GM10847 (cell line): ENCODE results near the gene FHIP2A.

Experiments
- POLR2A ChIP-seq: IDR thresholded peaks from 2 replicates; pipeline ENCODE4 v1.6.1; 2011; ENCODE audit not compliant: insufficient read length; ENCODE audit errors: extremely low read depth

FHIP2A gene, protein sequence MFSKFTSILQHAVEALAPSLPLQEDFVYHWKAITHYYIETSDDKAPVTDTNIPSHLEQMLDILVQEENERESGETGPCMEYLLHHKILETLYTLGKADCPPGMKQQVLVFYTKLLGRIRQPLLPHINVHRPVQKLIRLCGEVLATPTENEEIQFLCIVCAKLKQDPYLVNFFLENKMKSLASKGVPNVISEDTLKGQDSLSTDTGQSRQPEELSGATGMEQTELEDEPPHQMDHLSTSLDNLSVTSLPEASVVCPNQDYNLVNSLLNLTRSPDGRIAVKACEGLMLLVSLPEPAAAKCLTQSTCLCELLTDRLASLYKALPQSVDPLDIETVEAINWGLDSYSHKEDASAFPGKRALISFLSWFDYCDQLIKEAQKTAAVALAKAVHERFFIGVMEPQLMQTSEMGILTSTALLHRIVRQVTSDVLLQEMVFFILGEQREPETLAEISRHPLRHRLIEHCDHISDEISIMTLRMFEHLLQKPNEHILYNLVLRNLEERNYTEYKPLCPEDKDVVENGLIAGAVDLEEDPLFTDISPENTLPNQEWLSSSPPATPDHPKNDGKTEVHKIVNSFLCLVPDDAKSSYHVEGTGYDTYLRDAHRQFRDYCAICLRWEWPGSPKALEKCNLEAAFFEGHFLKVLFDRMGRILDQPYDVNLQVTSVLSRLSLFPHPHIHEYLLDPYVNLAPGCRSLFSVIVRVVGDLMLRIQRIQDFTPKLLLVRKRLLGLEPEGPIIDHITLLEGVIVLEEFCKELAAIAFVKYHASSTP

DNA sequence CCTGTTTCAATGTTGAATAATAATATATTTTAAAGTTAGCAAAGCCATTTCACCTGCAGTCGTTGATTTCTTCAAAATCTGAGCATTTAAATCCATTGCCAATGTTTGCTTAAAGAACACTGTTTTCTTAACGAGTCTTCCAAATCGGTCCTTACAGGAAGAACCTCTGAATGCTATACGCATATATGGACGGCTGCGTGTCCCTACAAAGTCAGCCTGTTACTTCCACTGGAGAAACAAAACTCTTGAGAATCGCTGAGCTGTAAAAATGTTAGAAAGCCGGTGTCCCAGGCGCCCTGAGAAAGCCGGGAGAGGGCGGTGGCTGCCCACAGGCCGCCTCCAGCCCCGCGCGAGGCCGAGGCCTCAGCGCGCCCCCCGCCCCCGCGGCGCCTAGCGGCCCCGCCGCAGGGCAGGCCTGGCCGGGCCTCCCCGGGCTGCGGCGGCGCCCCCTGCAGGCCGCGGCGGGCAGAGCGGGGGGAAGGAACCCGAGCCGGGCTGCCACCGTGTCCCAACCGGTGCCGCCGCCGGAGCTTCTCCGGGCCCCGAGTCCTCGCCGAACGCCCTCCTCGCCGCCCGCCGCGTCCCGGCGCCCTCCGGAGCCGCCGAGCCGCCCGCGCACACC, at the start of gene FHIP2A:
FHIP2A (plus strand) TSS at position 488 of the 622 bp plus-strand sequence. CDS start 299 bp downstream, outside the sequence.
- TF ChIP-seq POLR2A: no peak

DNA sequence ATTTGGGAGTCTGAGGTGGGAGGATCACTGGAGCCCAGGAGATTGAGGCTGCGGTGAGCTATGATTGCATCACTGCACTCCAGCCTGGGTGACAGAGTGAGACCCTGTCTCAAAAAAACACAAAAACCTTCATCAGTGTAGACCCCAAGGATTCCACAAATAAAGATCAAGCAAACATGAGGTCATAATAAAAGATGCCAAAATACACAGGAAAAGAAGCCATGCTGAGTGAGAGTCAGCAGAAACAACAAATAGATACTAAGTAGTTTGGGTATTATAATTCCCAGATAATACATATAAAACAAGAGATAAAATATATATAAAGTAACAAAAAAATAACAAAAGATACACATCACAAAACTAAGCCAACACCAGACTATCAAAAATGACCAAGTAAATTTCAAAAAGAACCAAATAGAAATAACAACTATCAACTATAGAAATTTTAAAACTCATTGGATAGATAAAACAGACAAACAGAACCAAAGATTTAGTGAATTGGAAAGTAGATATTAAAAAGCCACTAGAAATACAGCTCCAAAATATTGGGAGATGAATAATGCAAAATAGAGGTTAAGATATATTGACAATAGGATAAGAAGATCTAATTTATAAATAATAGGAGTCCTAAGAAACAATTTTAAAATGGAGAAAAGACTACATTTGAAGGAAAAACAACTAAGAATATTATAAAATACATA, 48.9 kb upstream of the FHIP2A start:
- no peak for TF ChIP-seq POLR2A

DNA sequence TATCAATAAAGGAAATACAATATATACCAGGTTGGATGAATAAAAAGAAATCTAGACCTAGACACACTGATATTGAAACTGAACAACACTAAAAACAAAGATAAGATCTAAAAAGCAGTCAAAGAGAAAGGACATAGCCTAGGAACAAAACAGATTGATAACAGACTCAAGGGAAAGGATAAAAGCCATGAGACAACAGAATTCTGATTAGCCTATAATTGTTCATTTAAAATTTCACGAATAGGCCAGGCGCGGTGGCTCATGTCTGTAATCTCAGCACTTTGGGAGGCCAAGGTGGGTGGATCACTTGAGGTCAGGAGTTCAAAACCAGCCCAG, 48.4 kb upstream of the FHIP2A start:
- TF ChIP-seq POLR2A: no peak

DNA sequence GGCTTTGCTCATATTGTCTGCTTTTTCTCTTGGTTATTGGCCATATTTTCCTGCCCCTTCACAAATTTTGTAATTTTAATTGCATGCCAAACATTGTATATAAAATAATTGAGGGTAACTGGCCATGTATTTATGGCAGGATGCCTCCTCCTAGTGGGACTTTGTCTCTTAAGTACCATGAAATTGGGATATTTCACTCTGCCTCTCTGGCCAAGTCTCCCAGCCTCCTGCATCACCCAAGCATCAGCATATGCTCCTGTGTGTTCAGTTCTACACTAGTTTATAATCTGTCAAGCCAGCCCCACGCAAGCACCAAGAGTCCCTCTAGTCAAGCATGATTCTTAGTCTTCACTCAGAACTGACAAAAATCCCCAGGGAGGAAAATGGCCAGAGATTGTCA, 44.2 kb upstream of the FHIP2A start:
- no peak for TF ChIP-seq POLR2A

DNA sequence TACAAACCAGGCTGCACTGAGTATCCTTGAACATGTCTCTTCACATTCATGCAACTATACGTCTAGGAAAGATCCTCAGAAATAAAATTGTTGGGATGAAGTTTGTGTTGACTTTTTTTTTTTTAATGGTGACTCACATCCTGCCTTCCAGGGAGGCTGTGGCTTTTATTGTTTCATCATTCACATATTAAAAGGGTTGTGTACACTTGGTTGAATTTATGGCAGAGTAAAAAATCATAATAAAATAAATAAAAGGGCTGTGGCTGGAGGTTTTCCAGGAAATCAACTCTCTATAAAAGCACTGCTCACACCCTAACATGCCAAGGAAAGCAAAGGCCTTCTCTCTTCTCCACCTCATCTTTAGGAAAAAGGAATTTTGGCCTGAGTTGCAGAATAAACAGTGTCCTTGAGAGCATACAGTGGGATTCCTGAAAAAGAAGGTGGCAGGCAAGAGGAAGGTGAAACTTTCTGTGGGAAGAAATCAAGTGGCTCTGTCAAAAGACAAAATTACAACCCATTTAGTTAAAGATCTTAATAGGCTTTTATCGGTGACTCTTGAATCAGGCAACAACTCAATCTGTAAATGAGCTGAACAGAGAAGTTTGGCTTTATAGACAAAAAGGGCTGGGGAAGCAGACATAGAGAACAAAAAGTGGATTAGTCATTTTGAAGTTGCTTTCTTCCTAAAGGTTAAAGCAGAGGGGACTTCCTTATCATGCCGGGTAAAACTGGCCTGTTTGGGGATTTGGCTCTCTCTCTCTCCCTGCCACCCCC, 41.6 kb upstream of the FHIP2A start:
- no peak for TF ChIP-seq POLR2A

DNA sequence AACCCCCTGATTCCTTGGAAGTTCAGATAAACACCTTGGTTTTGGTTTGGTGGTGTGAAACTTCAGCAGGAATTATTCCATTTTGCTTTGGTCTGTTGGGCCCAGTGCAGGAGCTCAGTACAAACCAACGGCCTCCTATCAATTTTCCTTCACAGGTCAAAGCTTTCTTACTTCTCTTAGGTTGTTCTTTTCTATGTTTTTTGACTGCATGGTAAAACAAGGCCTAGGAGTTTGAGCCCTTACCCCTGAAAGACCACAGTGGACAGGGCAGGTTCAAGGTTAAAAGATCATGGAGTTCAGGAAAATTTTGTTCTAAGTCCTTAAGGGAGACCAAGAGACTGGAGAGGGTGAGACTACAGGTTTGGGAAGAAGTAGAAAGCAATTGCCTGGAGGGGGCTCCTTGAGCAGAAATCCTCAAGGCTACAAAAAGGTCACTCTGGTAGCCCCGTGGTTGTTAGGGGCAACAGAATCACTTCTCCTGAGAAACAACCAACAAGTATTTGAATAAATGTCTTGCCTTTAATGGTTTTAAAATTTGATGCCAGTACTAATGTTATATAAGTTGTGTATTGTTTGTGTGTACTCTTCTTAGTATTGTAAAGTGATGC, 40.9 kb upstream of the FHIP2A start:
- TF ChIP-seq POLR2A: no peak

DNA sequence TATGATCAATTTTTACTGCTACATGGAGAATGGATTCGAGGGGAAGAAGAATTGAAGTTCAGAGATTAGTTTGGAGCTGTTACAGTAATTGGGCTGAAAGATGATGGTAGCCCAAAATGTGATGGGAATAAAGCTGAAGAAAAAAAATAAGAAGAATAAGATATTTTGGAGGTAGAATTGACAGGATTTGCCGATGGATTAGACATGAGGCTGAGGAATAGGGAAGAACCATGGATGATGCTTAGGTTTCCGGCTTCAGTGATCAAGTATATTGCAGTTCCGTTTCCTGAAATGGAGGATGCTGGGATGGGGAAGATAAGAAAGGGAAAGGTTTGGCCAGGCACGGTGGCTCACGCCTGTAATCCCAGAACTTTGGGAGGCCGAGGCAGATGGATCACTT, 38.9 kb upstream of the FHIP2A start:
- TF ChIP-seq POLR2A: no peak

DNA sequence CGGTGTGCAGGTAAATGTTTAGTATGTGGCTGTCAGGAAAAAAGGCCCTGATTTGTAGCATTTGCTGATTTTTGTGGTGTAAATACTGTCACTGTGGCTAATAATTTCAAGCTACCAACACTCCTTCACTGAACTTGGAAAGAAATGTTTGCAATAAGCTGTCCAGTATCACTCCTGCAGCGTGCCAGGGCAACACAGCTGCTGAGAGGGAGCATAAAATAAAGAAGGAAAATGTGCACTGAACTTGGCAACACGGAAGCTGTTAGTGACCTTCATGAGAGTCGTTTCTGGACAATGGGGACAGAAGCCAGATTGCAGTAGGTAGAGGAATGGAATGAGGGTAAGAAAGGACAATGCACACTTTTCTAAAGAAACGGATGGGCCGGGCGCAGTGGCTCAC, 37.9 kb upstream of the FHIP2A start:
- TF ChIP-seq POLR2A: no peak

DNA sequence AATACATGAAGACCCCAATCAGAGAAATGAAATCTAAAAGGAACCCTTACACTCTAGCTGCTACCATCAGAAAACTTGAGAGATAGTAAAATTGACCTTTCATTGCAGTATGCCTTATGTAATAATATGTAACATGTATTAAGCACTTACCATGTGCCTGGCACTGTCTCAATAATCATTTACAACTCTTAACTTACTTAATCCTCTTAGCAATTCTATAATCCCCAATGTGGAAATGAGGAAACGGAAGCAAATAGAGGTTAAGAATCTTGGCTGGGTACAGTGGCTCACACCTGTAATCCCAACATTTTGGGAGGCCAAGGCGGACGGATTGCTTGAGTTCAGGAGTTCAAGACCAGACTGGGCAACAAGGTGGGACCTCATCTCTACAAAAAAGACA, 29.8 kb upstream of the FHIP2A start:
- no peak for TF ChIP-seq POLR2A

DNA sequence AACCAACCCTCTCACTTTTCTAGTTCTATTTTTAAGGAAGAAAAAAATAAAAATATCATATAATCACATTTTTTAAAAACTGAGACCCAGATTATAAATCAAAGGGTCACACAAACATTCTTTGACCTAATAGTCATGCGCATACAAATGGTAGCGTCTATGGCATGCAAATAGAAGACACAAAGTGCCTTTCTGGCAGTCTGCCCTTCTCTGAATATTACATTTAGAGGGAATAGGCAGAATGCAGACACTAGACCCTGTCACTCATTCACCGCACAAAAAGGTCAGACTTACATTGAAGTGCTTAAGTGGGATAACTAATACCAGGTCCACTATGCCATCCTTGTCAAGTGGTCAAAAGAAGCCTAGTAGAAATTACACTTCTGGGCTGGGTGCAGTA, 26.5 kb upstream of the FHIP2A start:
- TF ChIP-seq POLR2A: no peak

DNA sequence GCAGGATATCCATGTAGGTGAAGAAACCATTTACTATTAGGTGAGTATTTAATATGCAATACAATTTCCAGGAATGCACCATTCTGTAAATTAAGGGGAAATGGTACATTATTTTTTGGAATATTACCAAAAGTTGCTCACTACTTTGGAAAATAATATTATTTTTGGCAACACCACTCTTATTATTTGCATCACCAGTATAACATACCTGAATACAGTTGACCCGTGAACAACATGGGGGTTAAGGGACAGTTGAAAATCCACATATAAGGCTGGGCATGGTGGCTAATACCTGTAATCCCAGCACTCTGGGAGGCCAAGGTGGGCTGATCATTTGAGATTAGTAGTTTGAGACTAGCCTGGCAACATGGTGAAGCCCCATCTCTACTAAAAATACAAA, 21.2 kb upstream of the FHIP2A start:
- no peak for TF ChIP-seq POLR2A

DNA sequence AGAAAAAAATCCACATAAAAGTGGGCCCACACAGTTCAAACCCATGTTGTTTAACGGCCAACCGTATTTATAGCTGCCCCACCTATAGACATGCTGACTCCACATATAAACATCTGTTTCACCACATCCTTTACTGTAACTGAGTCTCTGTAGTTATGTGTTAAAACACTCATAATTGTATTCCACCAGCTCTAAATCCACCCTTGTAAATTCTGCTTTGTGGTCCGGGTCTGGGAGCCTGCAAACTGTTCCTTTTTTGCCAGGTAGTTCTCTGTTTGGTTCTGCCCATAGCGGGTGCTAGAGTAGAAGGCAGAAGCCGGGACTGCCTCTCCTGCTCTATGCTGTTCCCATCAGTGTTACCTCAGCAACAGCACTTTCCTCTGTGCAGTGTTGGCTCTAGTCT, 20.2 kb upstream of the FHIP2A start:
- no peak for TF ChIP-seq POLR2A

DNA sequence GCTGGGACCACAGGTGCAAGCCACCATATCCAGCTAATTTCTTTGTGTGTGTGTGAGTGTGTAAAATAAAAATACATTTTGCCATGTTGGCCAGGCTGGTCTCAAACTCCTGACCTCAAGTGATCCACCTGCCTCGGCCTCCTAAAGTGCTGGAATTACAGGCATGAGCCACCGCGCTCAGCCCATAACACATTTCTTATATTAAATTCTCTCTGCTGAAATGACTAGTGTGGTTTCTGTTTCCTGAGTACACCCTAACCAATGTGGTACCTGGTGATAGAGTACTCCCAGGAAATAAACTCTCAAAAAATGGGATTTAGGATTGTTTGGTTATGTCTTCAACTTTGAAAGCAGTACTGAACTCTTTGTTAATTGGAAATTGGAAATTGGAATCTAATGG, 19.4 kb upstream of the FHIP2A start:
- TF ChIP-seq POLR2A: no peak

DNA sequence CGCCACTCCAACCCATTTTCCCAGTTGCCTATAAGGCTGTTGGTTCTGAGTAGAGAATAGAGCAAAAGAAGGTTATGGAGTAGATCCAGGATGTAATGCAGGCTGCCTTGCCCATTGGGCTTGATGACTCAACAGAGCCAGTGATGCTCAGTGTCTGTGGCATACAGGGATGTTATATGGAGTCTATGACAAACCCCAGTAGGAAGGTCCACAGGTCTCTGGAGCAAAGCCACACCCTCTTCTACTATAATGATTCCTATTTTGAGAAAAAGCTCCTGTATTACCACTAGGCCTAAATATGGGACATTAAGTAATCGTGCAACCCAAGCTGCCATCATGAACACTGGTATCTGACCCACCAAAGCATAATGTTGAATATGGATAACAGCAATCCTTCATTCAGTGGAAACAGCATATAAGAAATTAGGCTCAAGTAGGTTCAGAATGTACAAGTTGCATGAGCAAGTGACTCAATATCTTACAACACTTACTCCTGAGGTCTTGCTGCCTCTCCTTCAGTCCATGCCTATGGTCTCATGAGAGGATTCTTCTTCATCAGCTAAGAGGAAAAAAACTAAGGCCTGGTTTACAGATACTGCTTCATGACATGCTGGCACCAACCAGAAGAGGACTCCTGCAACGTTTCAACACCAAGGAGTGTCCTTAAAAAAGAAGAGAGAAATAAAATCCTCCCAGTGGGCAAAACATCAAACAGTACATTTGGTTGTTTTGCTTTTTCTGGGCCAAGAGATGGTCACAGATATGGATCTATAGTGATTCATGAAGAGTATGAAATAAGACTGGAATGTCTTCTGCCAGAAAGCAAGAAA, 14.8 kb upstream of the FHIP2A start:
- no peak for TF ChIP-seq POLR2A

DNA sequence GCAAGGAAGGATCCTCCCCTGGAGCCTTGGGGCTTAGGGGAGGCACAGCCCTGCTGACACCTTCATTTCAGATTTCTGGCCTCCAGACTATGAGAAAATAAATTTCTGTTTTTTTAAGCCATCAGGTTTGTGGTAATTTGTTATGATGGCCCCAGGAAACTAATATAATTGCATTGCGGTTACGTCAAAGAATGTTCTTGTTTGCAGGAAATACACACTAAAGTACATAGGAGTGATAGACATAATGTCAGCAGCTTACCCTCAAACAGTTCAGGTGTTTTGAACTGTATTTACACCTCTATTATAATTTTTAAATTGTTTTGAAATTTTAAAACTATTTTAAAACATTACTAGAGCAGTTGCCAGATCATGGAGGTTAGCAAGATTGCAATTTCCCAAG, 12.6 kb upstream of the FHIP2A start:
- no peak for TF ChIP-seq POLR2A
